Suprapubic skin (tissue), 4 donors: ENCODE measurements around the gene CCDC38. TPM values are rescaled to one million over a fixed set of nuclear protein-coding genes. Genes with fewer than 3 reads are reported as not detected.
"Not testable (repeated sequence)": the region's sequence is repeated elsewhere in the genome, so short reads cannot be mapped to it uniquely, and the experiment has no call there.

ENCODE experiments used
- DNase-seq, 2 donors: peaks; one replicate each; pipeline ENCODE4 v3.0.0-alpha.2; 2019; ENCODE audit warnings: low spot score in 2 of 2
- H3K27ac ChIP-seq: fragments of 200-600 bp; sonication (generic); one replicate; pipeline ENCODE4 v1.5.1; 2019
- H3K27me3 ChIP-seq: fragments of 200-600 bp; sonication (generic); one replicate; pipeline ENCODE4 v1.5.1; 2019
- H3K36me3 ChIP-seq: fragments of 200-600 bp; sonication (generic); one replicate; pipeline ENCODE4 v1.5.1; 2019
- H3K4me1 ChIP-seq: fragments of 200-600 bp; sonication (generic); one replicate; pipeline ENCODE4 v1.5.1; 2019
- H3K4me3 ChIP-seq: fragments of 200-600 bp; sonication (generic); one replicate; pipeline ENCODE4 v1.5.1; 2019; ENCODE audit warnings: mild to moderate bottlenecking
- H3K9me3 ChIP-seq: fragments of 200-600 bp; sonication (generic); one replicate; pipeline ENCODE4 v1.5.1; 2019
- EP300 ChIP-seq: sonication (generic); formaldehyde crosslinking; IDR thresholded peaks from one replicate; pipeline ENCODE4 v1.6.1; 2017; ENCODE audit warnings: antibody characterized with exemption
- POLR2A ChIP-seq, 2 donors: fragments of 450-650 bp; IDR thresholded peaks; one replicate each; pipeline ENCODE4 v1.6.1; 2017; ENCODE audit warnings: antibody characterized with exemption in 2 of 2, mild to moderate bottlenecking in 2 of 2, moderate library complexity in 2 of 2
- POLR2AphosphoS5 ChIP-seq, 3 donors: sonication (generic); formaldehyde crosslinking; IDR thresholded peaks; one replicate each; pipeline ENCODE4 v1.6.1; 2017; ENCODE audit warnings: antibody characterized with exemption in 3 of 3
- WGBS: methylation state at CpG from one replicate; pipeline ENCODE4 v1.1.5; 2018; 5-methylcytosine and 5-hydroxymethylcytosine counted together
- total RNA-seq, 4 donors: library from RNA; depleted of rRNA; stranded (reverse); fragments of >200 nt; gene quantifications; one replicate each; pipeline ENCODE4 v1.1.0, GENCODE V29; 2016
- TF ChIP-seq, protein P1 (sequence below), 2 donors: fragments of 200-600 bp in 1 of 2; fragments of 450-650 bp in 1 of 2; sonication (generic) in 1 of 2; IDR thresholded peaks; one replicate each; pipeline ENCODE4 v1.5.1; 2016 to 2019; ENCODE audit warnings: antibody characterized with exemption in 2 of 2, mild to moderate bottlenecking in 1 of 2, moderate library complexity in 1 of 2

The CCDC38 gene
- total RNA-seq, 4 donors from 2014 or later = 0.29 TPM; not detected in 3

DNA sequence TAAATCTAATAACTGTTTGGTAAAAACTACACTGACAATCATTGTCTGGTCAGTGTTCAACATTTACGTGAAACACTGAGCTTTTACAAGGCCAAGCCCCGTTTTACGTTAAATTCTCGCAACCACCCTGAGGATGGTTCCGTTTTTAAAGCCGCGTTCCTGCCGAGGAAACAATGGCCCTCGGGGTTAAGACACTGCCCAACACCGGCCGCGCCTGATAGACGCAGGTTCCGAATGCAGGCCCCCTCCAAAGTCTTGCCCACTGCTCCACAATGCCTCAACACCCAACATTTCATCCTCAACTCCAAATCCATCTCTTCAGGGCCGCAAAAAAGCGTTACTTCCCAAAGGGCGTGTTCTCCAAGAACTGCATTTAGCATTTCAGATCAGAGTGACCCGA lies 84.6 kb downstream of the CCDC38 start:
- TF ChIP-seq POLR2A (IDR thresholded peaks at IDR 0.05) = no peak
- TF ChIP-seq POLR2AphosphoS5 (IDR thresholded peaks at IDR 0.05) = no peak
- TF ChIP-seq, protein P1, sequence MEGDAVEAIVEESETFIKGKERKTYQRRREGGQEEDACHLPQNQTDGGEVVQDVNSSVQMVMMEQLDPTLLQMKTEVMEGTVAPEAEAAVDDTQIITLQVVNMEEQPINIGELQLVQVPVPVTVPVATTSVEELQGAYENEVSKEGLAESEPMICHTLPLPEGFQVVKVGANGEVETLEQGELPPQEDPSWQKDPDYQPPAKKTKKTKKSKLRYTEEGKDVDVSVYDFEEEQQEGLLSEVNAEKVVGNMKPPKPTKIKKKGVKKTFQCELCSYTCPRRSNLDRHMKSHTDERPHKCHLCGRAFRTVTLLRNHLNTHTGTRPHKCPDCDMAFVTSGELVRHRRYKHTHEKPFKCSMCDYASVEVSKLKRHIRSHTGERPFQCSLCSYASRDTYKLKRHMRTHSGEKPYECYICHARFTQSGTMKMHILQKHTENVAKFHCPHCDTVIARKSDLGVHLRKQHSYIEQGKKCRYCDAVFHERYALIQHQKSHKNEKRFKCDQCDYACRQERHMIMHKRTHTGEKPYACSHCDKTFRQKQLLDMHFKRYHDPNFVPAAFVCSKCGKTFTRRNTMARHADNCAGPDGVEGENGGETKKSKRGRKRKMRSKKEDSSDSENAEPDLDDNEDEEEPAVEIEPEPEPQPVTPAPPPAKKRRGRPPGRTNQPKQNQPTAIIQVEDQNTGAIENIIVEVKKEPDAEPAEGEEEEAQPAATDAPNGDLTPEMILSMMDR (IDR thresholded peaks at IDR 0.05) = no peak
- no peak for TF ChIP-seq EP300
- no peaks in the 10 kb centered on the region for H3K9me3 ChIP-seq
- no peaks in the 10 kb centered on the region for H3K27me3 ChIP-seq
- H3K4me1 ChIP-seq = peaks cover 22% of the 10 kb centered on the region
- H3K4me3 ChIP-seq = peak overlapping the region; percentile 88
- H3K36me3 ChIP-seq = peaks cover 13% of the 10 kb centered on the region
- WGBS = 64% methylated on average over 18 of the region's 18 CpGs
- no peak for DNase-seq
- H3K27ac ChIP-seq = no peak overlapping the region

DNA sequence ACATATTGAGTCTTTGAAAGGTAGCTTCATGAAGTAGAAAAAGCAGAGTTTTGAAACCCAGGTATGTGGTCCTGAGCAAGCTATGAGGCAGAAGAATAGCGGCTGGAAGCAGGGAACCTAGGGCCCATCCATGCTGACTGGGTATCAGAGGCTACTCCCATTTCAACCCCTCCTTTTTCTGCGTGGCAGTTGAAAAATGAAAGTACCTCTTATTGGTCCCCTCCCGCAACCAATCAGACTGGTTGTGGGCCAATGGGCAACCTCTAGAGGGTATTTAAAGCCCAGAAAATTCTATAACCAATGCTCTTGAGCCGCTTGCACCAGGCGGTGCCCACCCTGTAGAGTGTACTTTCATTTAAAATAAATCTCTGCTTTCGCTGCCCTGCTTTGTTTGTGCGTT lies 85.3 kb downstream of the CCDC38 start:
- 94% methylated on average over 7 of the region's 7 CpGs for WGBS
- no peak for TF ChIP-seq POLR2A (IDR thresholded peaks at IDR 0.05)
- no peak for TF ChIP-seq EP300
- no peak for TF ChIP-seq POLR2AphosphoS5 (IDR thresholded peaks at IDR 0.05)
- TF ChIP-seq, protein P1 (IDR thresholded peaks at IDR 0.05) = no peak

GRCh38 chr12:95852133-95852532 lies 90.3 kb downstream of the CCDC38 start:
- 88% methylated on average over 4 of the region's 4 CpGs for WGBS
- no peak for DNase-seq
- no peak for TF ChIP-seq POLR2A (IDR thresholded peaks at IDR 0.05)
- no peak for TF ChIP-seq POLR2AphosphoS5 (IDR thresholded peaks at IDR 0.05)
- TF ChIP-seq, protein P1 (IDR thresholded peaks at IDR 0.05) = no peak
- no peak for TF ChIP-seq EP300
- Histone ChIP-seq H3K36me3 (no peaks in the 10 kb centered on the region), H3K27me3 (no peaks in the 10 kb centered on the region), H3K4me1 (no peaks in the 10 kb centered on the region), H3K27ac (no peak overlapping the region), H3K9me3 (no peaks in the 10 kb centered on the region), H3K4me3 (no peak overlapping the region)

More for the DNA sequence above, 85.3 kb downstream of the CCDC38 start:
- no peaks in the 10 kb centered on the region for H3K27me3 ChIP-seq
- DNase-seq = no peak
- no peak overlapping the region for H3K27ac ChIP-seq
- peaks cover 22% of the 10 kb centered on the region for H3K4me1 ChIP-seq
- H3K4me3 ChIP-seq = no peak overlapping the region
- no peaks in the 10 kb centered on the region for H3K9me3 ChIP-seq
- peaks cover 7% of the 10 kb centered on the region for H3K36me3 ChIP-seq

- H3K27ac ChIP-seq = no peak overlapping the region
- no peak for DNase-seq
- WGBS = 72% methylated on average over 3 of the region's 3 CpGs
- H3K36me3 ChIP-seq = no peaks in the 10 kb centered on the region
- no peaks in the 10 kb centered on the region for H3K4me1 ChIP-seq
- TF ChIP-seq POLR2AphosphoS5 (IDR thresholded peaks at IDR 0.05) (no peak), EP300 (no peak), POLR2A (IDR thresholded peaks at IDR 0.05) (no peak)
- TF ChIP-seq, protein P1 (IDR thresholded peaks at IDR 0.05) = no peak
- no peaks in the 10 kb centered on the region for H3K9me3 ChIP-seq
- no peaks in the 10 kb centered on the region for H3K27me3 ChIP-seq
- no peak overlapping the region for H3K4me3 ChIP-seq
Measured at GRCh38 chr12:95851606-95852005, 90.8 kb downstream of the CCDC38 start.

- Histone ChIP-seq H3K36me3 (no peaks in the 10 kb centered on the region), H3K9me3 (no peaks in the 10 kb centered on the region), H3K27ac (no peak overlapping the region), H3K27me3 (no peaks in the 10 kb centered on the region), H3K4me1 (no peaks in the 10 kb centered on the region), H3K4me3 (no peak overlapping the region)
- TF ChIP-seq POLR2AphosphoS5 (IDR thresholded peaks at IDR 0.05) (no peak), EP300 (no peak), POLR2A (IDR thresholded peaks at IDR 0.05) (no peak)
- TF ChIP-seq, protein P1 (IDR thresholded peaks at IDR 0.05) = no peak
- no peak for DNase-seq
- 55% methylated on average over 8 of the region's 8 CpGs for WGBS
Measured at GRCh38 chr12:95848575-95849388, 93.6 kb downstream of the CCDC38 start.

DNA sequence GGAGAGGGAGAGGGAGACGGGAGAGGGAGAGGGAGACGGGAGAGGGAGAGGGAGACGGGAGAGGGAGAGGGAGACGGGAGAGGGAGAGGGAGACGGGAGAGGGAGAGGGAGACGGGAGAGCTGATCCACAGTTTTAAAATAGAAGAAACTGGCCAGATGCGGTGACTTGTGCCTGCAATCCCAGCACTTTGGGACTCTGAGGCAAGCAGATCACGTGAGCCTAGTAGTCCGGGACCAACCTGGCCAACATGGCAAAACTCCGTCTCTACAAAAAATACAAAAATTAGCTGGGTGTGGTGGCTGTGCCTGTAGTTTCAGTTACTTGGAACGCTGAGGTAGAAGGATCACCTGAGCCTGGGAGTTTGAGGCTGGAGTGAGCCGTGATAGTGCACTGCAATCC lies 100.0 kb downstream of the CCDC38 start:
- not testable (repeated sequence) for H3K27me3 ChIP-seq, H3K9me3 ChIP-seq, H3K4me1 ChIP-seq, DNase-seq, H3K27ac ChIP-seq, H3K36me3 ChIP-seq, H3K4me3 ChIP-seq
- 87% methylated on average over 5 of the region's 12 CpGs for WGBS
